Mammary epithelial cell (primary cell): ENCODE results near the gene MRPS5.

Source experiments
- CTCF ChIP-seq, 2 donors: IDR thresholded peaks in 1 of 2; conservative IDR thresholded peaks in 1 of 2; 2 replicates each; pipeline ENCODE4 v1.5.1; 2011 to 2012; ENCODE audit warnings: inconsistent platforms in 2 of 2, low read length in 2 of 2, mild to moderate bottlenecking in 2 of 2, control low read depth in 1 of 2, low read depth in 1 of 2; ENCODE audit not compliant: insufficient read depth in 1 of 2; ENCODE audit errors: extremely low read depth in 1 of 2
- EZH2 ChIP-seq: IDR thresholded peaks from 2 replicates; pipeline ENCODE4 v1.6.1; 2012; ENCODE audit warnings: low read length, inconsistent platforms, borderline replicate concordance

DNA sequence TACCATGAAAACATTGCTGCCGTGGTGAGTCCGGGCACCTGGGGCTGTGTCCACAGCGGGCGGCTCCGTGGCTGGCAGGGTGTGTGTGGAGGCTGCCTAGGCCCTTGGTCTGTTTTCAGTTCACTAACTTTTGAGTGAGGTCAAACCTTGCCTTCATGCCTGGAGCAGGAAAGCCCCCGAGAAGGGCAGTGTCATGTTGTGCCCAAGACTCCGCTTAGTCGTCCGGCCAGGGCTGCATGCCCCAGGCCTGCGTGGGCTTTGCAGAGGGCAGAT, 72.0 kb downstream of the MRPS5 start:
- TF ChIP-seq CTCF (conservative IDR thresholded peaks at IDR 0.05 in 1 of 2, IDR thresholded peaks at IDR 0.05 in 1 of 2; ENCODE audit: extremely low read depth in 1 of 2, insufficient read depth in 1 of 2, low read depth in 1 of 2, low read length in 2 of 2) = no peak
- TF ChIP-seq EZH2 = no peak
